NCI-H82 treated with DMSO at 0.1 percent for 48 hours (cell line): Measurements from ENCODE around the gene HDAC9.
A peak's percentile ranks its signal among the peaks of the same experiment; 100 is the strongest.

ENCODE experiments used
- DNase-seq: peaks from one replicate; lab custom pipeline; 2025; ENCODE audit not compliant: unreplicated experiment; lab: John Stamatoyannopoulos, UW

The HDAC9 gene

GRCh38 chr7:18653381-18654155 is 158.0 kb downstream of the HDAC9 start:
- no peak for DNase-seq

- DNase-seq, result no peak
Measured at GRCh38 chr7:18654709-18655108, 159.2 kb downstream of the HDAC9 start.

GRCh38 chr7:18655506-18655905 is 160.0 kb downstream of the HDAC9 start:
- no peak for DNase-seq

- DNase-seq, result no peak
Measured at GRCh38 chr7:18655912-18656311, 160.4 kb downstream of the HDAC9 start.

GRCh38 chr7:18656362-18656761 is 160.8 kb downstream of the HDAC9 start:
- DNase-seq, result no peak

GRCh38 chr7:18659746-18660145 is 164.2 kb downstream of the HDAC9 start:
- no peak for DNase-seq

GRCh38 chr7:18663321-18663720 is 167.8 kb downstream of the HDAC9 start:
- no peak for DNase-seq

- peak; percentile 66 for DNase-seq
Measured at GRCh38 chr7:18666107-18666728, 170.7 kb downstream of the HDAC9 start.

- DNase-seq, result no peak
Measured at GRCh38 chr7:18667466-18667865, 171.9 kb downstream of the HDAC9 start.

GRCh38 chr7:18671176-18671575 is 175.6 kb downstream of the HDAC9 start:
- no peak for DNase-seq

- DNase-seq, result no peak
Measured at GRCh38 chr7:18675579-18675978, 180.0 kb downstream of the HDAC9 start.

GRCh38 chr7:18679261-18679660 is 183.7 kb downstream of the HDAC9 start:
- DNase-seq, result no peak

GRCh38 chr7:18680576-18680975 is 185.0 kb downstream of the HDAC9 start:
- DNase-seq, result no peak

GRCh38 chr7:18684916-18685315 is 189.4 kb downstream of the HDAC9 start:
- DNase-seq, result no peak

GRCh38 chr7:18685971-18686370 is 190.4 kb downstream of the HDAC9 start:
- no peak for DNase-seq

- no peak for DNase-seq
Measured at GRCh38 chr7:18689551-18689950, 194.0 kb downstream of the HDAC9 start.

GRCh38 chr7:18693406-18693805 is 197.9 kb downstream of the HDAC9 start:
- DNase-seq, result no peak

- no peak for DNase-seq
Measured at GRCh38 chr7:18693816-18694215, 198.3 kb downstream of the HDAC9 start.

- DNase-seq, result no peak
Measured at GRCh38 chr7:18694484-18694883, 198.9 kb downstream of the HDAC9 start.

GRCh38 chr7:18694911-18695310 is 199.4 kb downstream of the HDAC9 start:
- DNase-seq, result no peak

GRCh38 chr7:18698258-18698734 is 202.7 kb downstream of the HDAC9 start:
- no peak for DNase-seq

GRCh38 chr7:18700147-18700546 is 204.6 kb downstream of the HDAC9 start:
- DNase-seq, result no peak
